ENCODE data around the gene MCTP2.

MCTP2 gene

DNA sequence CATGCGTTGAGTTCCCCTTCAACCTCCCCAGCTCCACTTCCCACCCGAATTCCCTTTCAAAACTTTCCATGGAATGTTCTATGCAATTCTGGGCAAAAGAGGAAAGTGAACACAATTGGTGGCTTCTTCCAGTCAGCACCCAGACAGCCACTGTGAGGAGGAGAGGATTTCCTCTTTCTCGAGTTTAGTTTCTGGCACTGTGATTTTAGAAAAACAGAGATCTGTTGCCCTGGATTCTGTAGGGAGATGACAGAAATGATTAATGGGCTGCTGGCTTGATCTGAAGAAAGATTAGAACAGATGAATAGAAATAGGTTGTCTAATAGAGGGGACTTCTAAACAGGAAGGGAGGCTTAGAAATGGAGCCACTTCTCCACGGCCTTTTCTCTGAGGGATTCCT is 172.0 kb downstream of the MCTP2 start:
- H3K27ac ChIP-seq = no peak overlapping the region
- TF ChIP-seq, protein P1, sequence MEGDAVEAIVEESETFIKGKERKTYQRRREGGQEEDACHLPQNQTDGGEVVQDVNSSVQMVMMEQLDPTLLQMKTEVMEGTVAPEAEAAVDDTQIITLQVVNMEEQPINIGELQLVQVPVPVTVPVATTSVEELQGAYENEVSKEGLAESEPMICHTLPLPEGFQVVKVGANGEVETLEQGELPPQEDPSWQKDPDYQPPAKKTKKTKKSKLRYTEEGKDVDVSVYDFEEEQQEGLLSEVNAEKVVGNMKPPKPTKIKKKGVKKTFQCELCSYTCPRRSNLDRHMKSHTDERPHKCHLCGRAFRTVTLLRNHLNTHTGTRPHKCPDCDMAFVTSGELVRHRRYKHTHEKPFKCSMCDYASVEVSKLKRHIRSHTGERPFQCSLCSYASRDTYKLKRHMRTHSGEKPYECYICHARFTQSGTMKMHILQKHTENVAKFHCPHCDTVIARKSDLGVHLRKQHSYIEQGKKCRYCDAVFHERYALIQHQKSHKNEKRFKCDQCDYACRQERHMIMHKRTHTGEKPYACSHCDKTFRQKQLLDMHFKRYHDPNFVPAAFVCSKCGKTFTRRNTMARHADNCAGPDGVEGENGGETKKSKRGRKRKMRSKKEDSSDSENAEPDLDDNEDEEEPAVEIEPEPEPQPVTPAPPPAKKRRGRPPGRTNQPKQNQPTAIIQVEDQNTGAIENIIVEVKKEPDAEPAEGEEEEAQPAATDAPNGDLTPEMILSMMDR (IDR thresholded peaks at IDR 0.05; ENCODE audit: low read depth, low read length) = no peak
- peaks cover 56% of the 10 kb centered on the region for H3K27me3 ChIP-seq (ENCODE audit: insufficient read depth, low read depth, severe bottlenecking)
- DNase-seq = no peak
- H3K9me3 ChIP-seq (ENCODE audit: severe bottlenecking) = no peaks in the 10 kb centered on the region
- H3K4me3 ChIP-seq (ENCODE audit: low read depth, low read length) = no peak overlapping the region
- no peaks in the 10 kb centered on the region for H3K36me3 ChIP-seq

GRCh38 chr15:94404733-94405283 is 173.4 kb downstream of the MCTP2 start:
- Histone ChIP-seq H3K27ac (no peak overlapping the region), H3K9me3 (ENCODE audit: severe bottlenecking) (no peaks in the 10 kb centered on the region), H3K4me3 (ENCODE audit: low read depth, low read length) (no peak overlapping the region), H3K27me3 (ENCODE audit: insufficient read depth, low read depth, severe bottlenecking) (peaks cover 52% of the 10 kb centered on the region), H3K36me3 (no peaks in the 10 kb centered on the region)
- DNase-seq = no peak
- TF ChIP-seq, protein P1 (IDR thresholded peaks at IDR 0.05; ENCODE audit: low read depth, low read length) = no peak

DNA sequence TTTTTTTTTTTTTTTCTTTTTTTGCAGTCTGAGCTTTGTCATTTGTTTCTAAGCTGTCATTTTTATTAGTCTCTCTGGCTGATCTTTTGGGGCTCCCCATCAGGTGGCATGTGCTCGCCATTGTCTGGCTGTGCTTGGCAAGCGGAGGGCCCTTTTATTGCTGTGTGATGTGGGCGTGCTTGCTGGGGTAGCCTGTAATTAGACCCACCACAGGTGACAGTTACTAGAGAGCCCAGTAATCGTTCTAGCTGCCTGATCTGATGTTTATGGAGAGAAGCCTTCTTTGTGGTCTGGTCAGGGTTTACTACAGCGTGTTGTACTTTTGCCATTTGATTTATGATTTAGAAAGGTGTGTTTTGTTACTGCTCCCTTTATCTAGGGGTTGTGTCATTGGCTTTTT is 179.9 kb downstream of the MCTP2 start:
- no peak for DNase-seq
- Histone ChIP-seq H3K27ac (no peak overlapping the region), H3K27me3 (ENCODE audit: insufficient read depth, low read depth, severe bottlenecking) (peaks cover 48% of the 10 kb centered on the region), H3K36me3 (no peaks in the 10 kb centered on the region), H3K4me3 (ENCODE audit: low read depth, low read length) (no peak overlapping the region), H3K9me3 (ENCODE audit: severe bottlenecking) (no peaks in the 10 kb centered on the region)
- TF ChIP-seq, protein P1 (IDR thresholded peaks at IDR 0.05; ENCODE audit: low read depth, low read length) = no peak

- no peak for DNase-seq
Measured at GRCh38 chr15:94411846-94412245, 180.5 kb downstream of the MCTP2 start.

GRCh38 chr15:94412979-94413746 is 181.8 kb downstream of the MCTP2 start:
- TF ChIP-seq, protein P1 (IDR thresholded peaks at IDR 0.05; ENCODE audit: low read depth, low read length) = no peak
- DNase-seq = no peak
- Histone ChIP-seq H3K4me3 (ENCODE audit: low read depth, low read length) (no peak overlapping the region), H3K9me3 (ENCODE audit: severe bottlenecking) (no peaks in the 10 kb centered on the region), H3K36me3 (no peaks in the 10 kb centered on the region), H3K27ac (no peak overlapping the region), H3K27me3 (ENCODE audit: insufficient read depth, low read depth, severe bottlenecking) (peaks cover 55% of the 10 kb centered on the region)

More at GRCh38 chr15:94411846-94412245, 180.5 kb downstream of the MCTP2 start:
- Histone ChIP-seq H3K4me3 (ENCODE audit: low read depth, low read length) (no peak overlapping the region), H3K36me3 (no peaks in the 10 kb centered on the region), H3K27ac (no peak overlapping the region), H3K9me3 (ENCODE audit: severe bottlenecking) (no peaks in the 10 kb centered on the region), H3K27me3 (ENCODE audit: insufficient read depth, low read depth, severe bottlenecking) (peaks cover 49% of the 10 kb centered on the region)
- TF ChIP-seq, protein P1 (IDR thresholded peaks at IDR 0.05; ENCODE audit: low read depth, low read length) = no peak

All from WERI-Rb-1 (cell line).